A549 (cell line): ENCODE results near the gene EYA2. TPM values are rescaled to one million over a fixed set of nuclear protein-coding genes. Genes with fewer than 3 reads are reported as not detected.

ENCODE experiments used
- ATAC-seq, 2 experiments: fragments of 200-7000 bp in 1 of 2; fragments of >200 bp in 1 of 2; cut with Nextera tagmentation in 1 of 2; cut with Tn5 transposase in 1 of 2; 3 replicates each; pipeline versions ENCODE4 v1.8.0 to v1.9.1; 2018 to 2020; ENCODE audit warnings: mild to moderate bottlenecking in 1 of 2, moderate library complexity in 1 of 2
- CTCF ChIA-PET: fragments of 300-600 bp; sonication (Branson Sonifier 250); formaldehyde crosslinking; extraction: SDS; loops from one replicate; lab custom pipeline; 2021; ENCODE audit warnings: antibody characterized with exemption, inconsistent platforms; lab: Yijun Ruan, JAX
- POLR2A ChIA-PET: fragments of 350-600 bp; formaldehyde crosslinking; extraction: SDS; loops from one replicate; lab custom pipeline; 2021; ENCODE audit warnings: antibody characterized with exemption, inconsistent platforms; lab: Yijun Ruan, JAX
- DNase-seq, 2 experiments: peaks; one replicate each; pipeline versions ENCODE4 v3.0.0 to v3.0.0-alpha.2; 2011 to 2016; ENCODE audit warnings: low read depth in 1 of 2, low spot score in 1 of 2
- FAIRE-seq: peaks from 2 replicates; lab custom pipeline; 2011; peaks lifted over from hg19 to GRCh38; lab: Jason Lieb, UNC
- H3K27ac ChIP-seq, 2 experiments: fragments of >200 bp; sonication (Bioruptor Twin); formaldehyde crosslinking; 3 replicates each; pipeline ENCODE4 v1.5.1; 2016 to 2017
- H3K4me1 ChIP-seq: fragments of >200 bp; sonication (Bioruptor Twin); formaldehyde crosslinking; 3 replicates; pipeline ENCODE4 v1.6.1; 2016
- H3K4me2 ChIP-seq: fragments of >200 bp; sonication (Bioruptor Twin); formaldehyde crosslinking; 3 replicates; pipeline ENCODE4 v1.6.1; 2016
- H3K4me3 ChIP-seq: fragments of >200 bp; sonication (Bioruptor Twin); formaldehyde crosslinking; 3 replicates; pipeline ENCODE4 v1.5.1; 2016
- H3K9me3 ChIP-seq: fragments of >200 bp; sonication (Bioruptor Twin); formaldehyde crosslinking; 3 replicates; pipeline ENCODE4 v1.6.1; 2016
- CBX8 ChIP-seq: fragments of 200-600 bp; sonication (generic); IDR thresholded peaks from 2 replicates; pipeline ENCODE4 v1.6.1; 2016
- CTCF ChIP-seq: fragments of >200 bp; sonication (Bioruptor Twin); formaldehyde crosslinking; IDR thresholded peaks from 3 replicates; pipeline ENCODE4 v1.5.1; 2016
- EHMT2 ChIP-seq: fragments of 200-600 bp; sonication (generic); IDR thresholded peaks from 2 replicates; pipeline ENCODE4 v1.6.1; 2016; ENCODE audit warnings: antibody characterized with exemption, low read depth, mild to moderate bottlenecking, moderate library complexity
- ELK1 ChIP-seq: fragments of 150-350 bp; IDR thresholded peaks from 2 replicates; pipeline ENCODE4 v1.6.1; 2014; ENCODE audit warnings: low read depth, mild to moderate bottlenecking, low read length
- EP300 ChIP-seq, 2 experiments: fragments of >200 bp; sonication (Bioruptor Twin); formaldehyde crosslinking; IDR thresholded peaks; 2 replicates in 1 of 2; 3 replicates in 1 of 2; pipeline ENCODE4 v1.6.1; 2016 to 2017
- FOXS1 ChIP-seq: fragments of 250-450 bp; sonication (Bioruptor Pico); IDR thresholded peaks from 2 replicates; pipeline ENCODE4 v1.5.0; 2020; ENCODE audit warnings: mild to moderate bottlenecking, moderate library complexity
- GATA3 ChIP-seq: IDR thresholded peaks from 2 replicates; pipeline ENCODE4 v1.6.1; 2012; ENCODE audit warnings: borderline replicate concordance
- HMGXB4 ChIP-seq: fragments of 250-450 bp; sonication (Bioruptor Pico); IDR thresholded peaks from 2 replicates; pipeline ENCODE4 v1.5.0; 2021; ENCODE audit warnings: mild to moderate bottlenecking, moderate library complexity, borderline replicate concordance
- HOXB5 ChIP-seq: fragments of 250-450 bp; sonication (Bioruptor Pico); IDR thresholded peaks from 2 replicates; pipeline ENCODE4 v1.5.0; 2020; ENCODE audit warnings: mild to moderate bottlenecking, moderate library complexity
- JUNB ChIP-seq: fragments of >200 bp; sonication (Bioruptor Twin); formaldehyde crosslinking; IDR thresholded peaks from 2 replicates; pipeline ENCODE4 v1.6.1; 2016
- KDM5A ChIP-seq: fragments of 200-600 bp; sonication (generic); IDR thresholded peaks from 2 replicates; pipeline ENCODE4 v1.6.1; 2016; ENCODE audit warnings: antibody characterized with exemption, mild to moderate bottlenecking
- MAFK ChIP-seq: fragments of 450-650 bp; IDR thresholded peaks from 2 replicates; pipeline ENCODE4 v1.6.1; 2014; ENCODE audit not compliant: partially characterized antibody
- MAZ ChIP-seq: fragments of 150-350 bp; IDR thresholded peaks from 2 replicates; pipeline ENCODE4 v1.6.1; 2014; ENCODE audit warnings: antibody characterized with exemption, low read depth, low read length, borderline replicate concordance
- NPAS2 ChIP-seq: fragments of 250-450 bp; sonication (Bioruptor Pico); IDR thresholded peaks from 2 replicates; pipeline ENCODE4 v1.8.0; 2022; ENCODE audit warnings: mild to moderate bottlenecking, moderate library complexity, borderline replicate concordance
- NR3C1 ChIP-seq: fragments of >200 bp; sonication (Bioruptor Twin); formaldehyde crosslinking; IDR thresholded peaks from 3 replicates; pipeline ENCODE4 v1.6.1; 2017
- PHF8 ChIP-seq: fragments of 200-600 bp; sonication (generic); IDR thresholded peaks from 2 replicates; pipeline ENCODE4 v1.6.1; 2016; ENCODE audit warnings: low read depth, mild to moderate bottlenecking, antibody characterized with exemption, moderate library complexity, borderline replicate concordance
- REST ChIP-seq: fragments of 200-600 bp; sonication (generic); IDR thresholded peaks from 2 replicates; pipeline ENCODE4 v1.6.1; 2016; ENCODE audit warnings: antibody characterized with exemption, mild to moderate bottlenecking, moderate library complexity
- TP53 ChIP-seq: fragments of 250-450 bp; sonication (Bioruptor Pico); IDR thresholded peaks from 2 replicates; pipeline ENCODE4 v1.5.0; 2021; ENCODE audit warnings: mild to moderate bottlenecking, moderate library complexity
- ZFP36 ChIP-seq: fragments of 450-650 bp; IDR thresholded peaks from 2 replicates; pipeline ENCODE4 v1.6.1; 2014; ENCODE audit warnings: borderline replicate concordance; ENCODE audit not compliant: partially characterized antibody
- ZNF302 ChIP-seq: fragments of 250-450 bp; sonication (Bioruptor Pico); IDR thresholded peaks from 2 replicates; pipeline ENCODE4 v1.9.0; 2021; ENCODE audit warnings: inconsistent platforms, mild to moderate bottlenecking, moderate library complexity
- ZSCAN20 ChIP-seq: fragments of 250-450 bp; sonication (Bioruptor Pico); IDR thresholded peaks from 2 replicates; pipeline ENCODE4 v1.8.0; 2022; ENCODE audit warnings: mild to moderate bottlenecking, moderate library complexity
- WGBS: methylation state at CpG from one replicate; pipeline ENCODE4 v1.1.6; 2017; ENCODE audit errors: missing lambda C conversion rate; 5-methylcytosine and 5-hydroxymethylcytosine counted together
- polyA plus RNA-seq, 4 experiments: library from polyadenylated mRNA; depleted of rRNA in 3 of 4; stranded (reverse); fragments of >200 nt; fragmentation: RNase III in 1 of 4; extraction: RNeasy Plus Mini Kit Qiagen cat#74134 plus additional on column Dnase treatment in 1 of 4; gene quantifications; 2 replicates in 3 of 4; 3 replicates in 1 of 4; pipeline ENCODE4 v1.2.3, GENCODE V29; 2011 to 2017

Gene EYA2
- polyA plus RNA-seq, 2 of the 4 experiments (the other 2 are of a cell fraction): 4.5 to 4.6 TPM

- TF ChIP-seq HMGXB4 (CRISPR knock-in tag): no peak
- TF ChIP-seq EP300 (IDR thresholded peaks at IDR 0.05): no peak
- TF ChIP-seq GATA3: no peak
- TF ChIP-seq EHMT2: no peak
Measured at GRCh38 chr20:47055699-47056369, 161.2 kb downstream of the EYA2 start (continued).

GRCh38 chr20:47057661-47058060, 163.0 kb downstream of the EYA2 start:
- FAIRE-seq (no peak), ATAC-seq (no peak), DNase-seq (no peak)
- ChIA-PET POLR2A (no interaction called here), CTCF (interaction anchor here (0.5 kb wide), 1 partner anchor 161 kb away, joined by 4 read pairs; no protein-coding TSS in a partner anchor)
- no peaks in the 10 kb centered on the region for H3K4me1 ChIP-seq
- H3K4me2 ChIP-seq: no peak overlapping the region
- TF ChIP-seq ZSCAN20 (CRISPR knock-in tag) (no peak), EHMT2 (no peak), KDM5A (no peak), MAFK (no peak), HOXB5 (no peak), NR3C1 (no peak), ZFP36 (no peak), ELK1 (no peak)
- 89% methylated on average over 3 of the region's 3 CpGs for WGBS
- no peak overlapping the region for H3K4me3 ChIP-seq
- no peaks in the 10 kb centered on the region for H3K9me3 ChIP-seq
- H3K27ac ChIP-seq: no peak overlapping the region

- no peak overlapping the region for H3K4me2 ChIP-seq
- ChIA-PET POLR2A (no interaction called here), CTCF (interaction anchor here (0.5 kb wide), 1 partner anchor 161 kb away, joined by 4 read pairs; no protein-coding TSS in a partner anchor)
- no peak for ATAC-seq
- H3K4me3 ChIP-seq: no peak overlapping the region
- no peak overlapping the region for H3K27ac ChIP-seq
- H3K4me1 ChIP-seq: no peaks in the 10 kb centered on the region
- DNase-seq: no peak
- TF ChIP-seq MAFK (no peak), ZNF302 (CRISPR knock-in tag) (no peak), EHMT2 (no peak), CBX8 (no peak), TP53 (CRISPR knock-in tag) (no peak), JUNB (no peak), FOXS1 (CRISPR knock-in tag) (no peak), REST (no peak), CTCF (no peak), MAZ (no peak), NPAS2 (CRISPR knock-in tag) (no peak), PHF8 (no peak)
- 85% methylated on average over 4 of the region's 4 CpGs for WGBS
- no peak for FAIRE-seq
- no peaks in the 10 kb centered on the region for H3K9me3 ChIP-seq
Measured at GRCh38 chr20:47058236-47058635, 163.6 kb downstream of the EYA2 start.
